Epithelial cell of alveolus of lung (primary cell): ENCODE results near the gene PABPN1L. TPM values are rescaled to one million over a fixed set of nuclear protein-coding genes. Genes with fewer than 3 reads are reported as not detected.

Experiments
- total RNA-seq: library from RNA; depleted of rRNA; stranded (reverse); fragments of >200 nt; gene quantifications from 2 replicates; pipeline ENCODE4 v1.2.1, GENCODE V29; 2015

Gene PABPN1L, protein sequence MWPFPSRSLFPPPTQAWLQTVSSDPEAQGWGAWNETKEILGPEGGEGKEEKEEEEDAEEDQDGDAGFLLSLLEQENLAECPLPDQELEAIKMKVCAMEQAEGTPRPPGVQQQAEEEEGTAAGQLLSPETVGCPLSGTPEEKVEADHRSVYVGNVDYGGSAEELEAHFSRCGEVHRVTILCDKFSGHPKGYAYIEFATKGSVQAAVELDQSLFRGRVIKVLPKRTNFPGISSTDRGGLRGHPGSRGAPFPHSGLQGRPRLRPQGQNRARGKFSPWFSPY
- not detected in 2 replicates for total RNA-seq

GRCh38 chr16:88866151-88866920 lies at the start of gene PABPN1L:
Gene PABPN1L (minus strand): TSS chr16:88866660. CDS start chr16:88866606, 54 bp downstream.

DNA sequence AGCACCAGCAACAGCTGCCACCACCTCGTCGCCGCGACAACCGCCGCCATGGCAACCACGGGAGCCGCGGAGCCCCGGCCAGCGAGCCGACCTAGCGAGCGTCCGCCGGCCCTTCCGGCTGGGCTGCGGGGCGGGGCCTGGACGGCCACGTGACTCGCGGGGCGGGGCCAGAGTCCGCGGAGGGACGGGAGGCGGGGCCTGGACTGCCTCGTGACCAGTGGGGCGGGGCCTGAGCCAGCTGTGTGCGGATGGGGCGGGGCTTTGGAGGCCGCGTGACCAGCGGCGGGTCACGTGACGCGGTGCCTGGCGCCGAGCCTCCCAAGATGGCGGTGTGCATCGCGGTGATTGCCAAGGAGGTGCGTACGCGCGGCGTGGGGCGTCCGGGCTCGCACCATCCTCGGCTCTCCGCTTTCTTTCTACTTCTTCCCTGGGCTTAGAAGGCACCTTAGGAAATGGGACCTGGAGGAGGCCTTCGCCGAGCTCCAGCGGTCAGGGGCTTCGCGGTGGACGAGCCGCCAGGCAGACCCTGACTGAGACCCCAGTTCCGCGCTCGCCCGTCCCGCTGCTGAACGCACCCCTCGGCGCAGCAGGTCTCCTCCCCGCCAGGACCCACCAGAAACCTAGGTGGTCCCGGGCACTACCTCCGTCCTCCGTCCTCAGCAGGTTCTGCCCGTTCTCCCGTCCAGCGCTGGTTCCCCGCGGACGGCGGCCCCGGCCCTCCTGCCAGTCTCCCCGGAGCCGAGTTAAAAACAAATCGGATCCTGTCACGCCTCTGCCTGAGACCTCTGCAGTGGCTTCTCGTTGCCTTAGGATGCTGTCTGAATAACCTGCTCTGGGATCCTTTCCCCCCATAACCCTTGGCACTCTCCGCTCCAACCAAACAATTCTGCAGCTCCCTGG lies 9.4 kb downstream of the PABPN1L start, which contains the start of the genes GALNS and TRAPPC2L:
Gene GALNS, minus strand, starts transcription at position 120 of the 900 bp plus-strand sequence. Its CDS starts 70 bp downstream, at position 50.
Gene TRAPPC2L, plus strand, starts transcription at position 300 of the 900 bp plus-strand sequence. Its CDS starts 24 bp downstream, at position 324.

Other genes starting within 250 kb of the PABPN1L start
- 1.3 TPM in 1 of 2 replicates, not detected in the other for gene IL17C, start 228.1 kb downstream of the PABPN1L start, total RNA-seq
- 229 and 600 TPM in 2 replicates for gene CYBA, start 215.6 kb downstream of the PABPN1L start, total RNA-seq
- 40.2 and 140 TPM in 2 replicates for gene MVD, start 203.6 kb downstream of the PABPN1L start, total RNA-seq
- 0.26 TPM in 1 of 2 replicates, not detected in the other for gene SNAI3, start 180.2 kb downstream of the PABPN1L start, total RNA-seq
- 28.7 and 34.6 TPM in 2 replicates for gene RNF166, start 160.3 kb downstream of the PABPN1L start, total RNA-seq
- gene CTU2, start 160.2 kb downstream of the PABPN1L start, total RNA-seq = 13.6 and 20.8 TPM in 2 replicates
- 63.6 and 160 TPM in 2 replicates for gene PIEZO1, start 81.4 kb downstream of the PABPN1L start, total RNA-seq
- 35.5 and 36.7 TPM in 2 replicates for gene CDT1, start 62.9 kb downstream of the PABPN1L start, total RNA-seq
- 111 and 212 TPM in 2 replicates for gene APRT, start 54.7 kb downstream of the PABPN1L start, total RNA-seq
- 19.0 and 40.9 TPM in 2 replicates for gene GALNS, start 9.7 kb downstream of the PABPN1L start, total RNA-seq
- gene TRAPPC2L, start 9.5 kb downstream of the PABPN1L start, total RNA-seq = 32.6 and 40.5 TPM in 2 replicates
- not detected in 2 replicates for gene CBFA2T3, start 110.5 kb upstream of the PABPN1L start, total RNA-seq
- 27.3 and 27.9 TPM in 2 replicates for gene ACSF3, start 227.2 kb upstream of the PABPN1L start, total RNA-seq